H1 (cell line): ENCODE results near the gene PEX5L. TPM values are rescaled to one million over a fixed set of nuclear protein-coding genes. Genes with fewer than 3 reads are reported as not detected.

Source experiments
- ATF3 ChIP-seq: IDR thresholded peaks from 2 replicates; pipeline ENCODE4 v1.6.1; 2011; ENCODE audit warnings: low read depth, mild to moderate bottlenecking, low read length; ENCODE audit not compliant: insufficient read depth
- EGR1 ChIP-seq: IDR thresholded peaks from 2 replicates; pipeline ENCODE4 v1.6.1; 2011; ENCODE audit warnings: low read depth, low read length, borderline replicate concordance
- KDM4A ChIP-seq: IDR thresholded peaks from one replicate; pipeline ENCODE4 v1.7.1; 2012; ENCODE audit warnings: low read depth, mild to moderate bottlenecking, moderate library complexity, low read length, inconsistent platforms; ENCODE audit not compliant: severe bottlenecking
- MAX ChIP-seq: IDR thresholded peaks from 2 replicates; pipeline ENCODE4 v1.6.1; 2012; ENCODE audit warnings: inconsistent platforms
- POLR2A ChIP-seq, 2 experiments: IDR thresholded peaks; 1 replicate in 1 of 2; 2 replicates in 1 of 2; pipeline ENCODE4 v1.6.1; 2011; ENCODE audit warnings: low read depth in 2 of 2, low read length in 2 of 2, mild to moderate bottlenecking in 2 of 2; ENCODE audit errors: control extremely low read depth in 1 of 2
- SAP30 ChIP-seq: fragments of 300-600 bp; sonication (generic); IDR thresholded peaks from 2 replicates; pipeline ENCODE4 v1.7.1; 2012; ENCODE audit warnings: low read length, moderate library complexity, mild to moderate bottlenecking, inconsistent platforms; ENCODE audit not compliant: insufficient read depth, insufficient replicate concordance
- SIN3A ChIP-seq, 2 experiments: IDR thresholded peaks in 1 of 2; conservative IDR thresholded peaks in 1 of 2; 2 replicates each; pipeline ENCODE4 v1.6.1; 2011 to 2012; ENCODE audit warnings: low read length in 2 of 2, improper control_type of control experiment in 1 of 2, low read depth in 1 of 2, mild to moderate bottlenecking in 1 of 2
- SRF ChIP-seq: IDR thresholded peaks from 2 replicates; pipeline ENCODE4 v1.6.1; 2011; ENCODE audit warnings: mild to moderate bottlenecking, low read depth, low read length, moderate library complexity
- TEAD4 ChIP-seq: IDR thresholded peaks from 2 replicates; pipeline ENCODE4 v1.6.1; 2012; ENCODE audit warnings: low read depth, low read length, inconsistent platforms, mixed read lengths
- polyA plus RNA-seq, 7 experiments: library from polyadenylated mRNA; depleted of rRNA in 3 of 7; stranded (reverse) in 5 of 7; unstranded in 2 of 7; fragments of >200 nt in 5 of 7; fragments of 200-250 nt in 2 of 7; gene quantifications; 1 replicate in 5 of 7; 2 replicates in 1 of 7; 4 replicates in 1 of 7; pipeline versions ENCODE4 v1.2.1 to v1.2.3, GENCODE V29; 2011 to 2013; ENCODE audit warnings: missing spikeins in 2 of 7, mixed read lengths in 2 of 7
- total RNA-seq: library from RNA; stranded (reverse); fragmentation: NEBNext Ultra II Directional; extraction: Animal tissue kit (Norgen Biotek cat#: 25700); gene quantifications from 2 replicates; pipeline ENCODE4 v1.2.1, GENCODE V29; 2021
- TF ChIP-seq, protein P1 (sequence below): IDR thresholded peaks from 2 replicates; pipeline ENCODE4 v1.6.1; 2011; ENCODE audit warnings: low read length, improper control_type of control experiment
- TF ChIP-seq, protein P2 (sequence below): IDR thresholded peaks from 2 replicates; pipeline ENCODE4 v1.6.1; 2012; ENCODE audit warnings: inconsistent platforms

The PEX5L gene
- total and polyA plus RNA-seq, 2 of the 8 experiments (the other 6 are each of a cell fraction or from before 2014, with no cell fraction given), result 0.80 to 4.2 TPM

DNA sequence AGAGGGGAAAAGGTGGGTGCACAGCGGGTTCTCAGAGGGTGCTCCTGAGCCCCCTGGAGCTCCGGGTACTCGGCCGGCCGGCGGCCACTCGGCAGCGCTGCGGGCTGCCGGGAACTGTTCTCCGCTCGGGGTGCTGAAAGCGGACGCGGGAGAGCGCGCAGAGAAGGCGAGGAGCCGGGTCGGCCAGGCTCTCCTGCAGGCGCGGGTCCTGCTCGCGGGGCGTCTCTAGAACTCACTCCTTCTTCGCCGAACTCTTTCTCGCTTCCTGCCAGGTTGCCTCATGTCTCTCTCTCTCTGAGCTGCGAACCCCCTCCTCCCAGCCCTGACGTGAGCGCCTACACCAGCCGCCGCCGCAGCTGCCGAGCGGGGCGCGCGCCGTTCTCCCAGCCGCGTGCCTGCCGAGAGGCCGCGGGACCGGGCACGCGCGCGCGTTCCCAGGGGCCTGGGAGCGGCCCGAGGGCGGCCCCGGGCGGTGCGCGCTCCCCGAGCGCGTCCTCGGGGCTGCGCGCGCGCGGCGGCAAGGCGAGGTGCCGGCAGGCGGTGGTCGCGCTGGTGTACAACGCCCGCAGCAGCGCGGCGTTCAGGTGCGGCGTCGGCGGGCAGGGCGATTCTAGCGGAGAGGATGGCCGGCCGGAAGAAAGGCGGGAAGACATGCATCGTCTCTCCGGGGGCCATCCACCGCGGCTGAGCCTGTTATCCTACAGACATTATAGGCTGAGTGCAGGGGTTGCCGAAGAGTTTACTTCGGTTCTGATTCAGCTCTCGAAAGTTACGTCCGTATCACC is at the start of gene PEX5L (continued):
- peak; percentile 65; the same call in 1 of the 2 replicates for TF ChIP-seq MAX
- TF ChIP-seq, protein P1, sequence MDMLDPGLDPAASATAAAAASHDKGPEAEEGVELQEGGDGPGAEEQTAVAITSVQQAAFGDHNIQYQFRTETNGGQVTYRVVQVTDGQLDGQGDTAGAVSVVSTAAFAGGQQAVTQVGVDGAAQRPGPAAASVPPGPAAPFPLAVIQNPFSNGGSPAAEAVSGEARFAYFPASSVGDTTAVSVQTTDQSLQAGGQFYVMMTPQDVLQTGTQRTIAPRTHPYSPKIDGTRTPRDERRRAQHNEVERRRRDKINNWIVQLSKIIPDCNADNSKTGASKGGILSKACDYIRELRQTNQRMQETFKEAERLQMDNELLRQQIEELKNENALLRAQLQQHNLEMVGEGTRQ, result no peak
- TF ChIP-seq POLR2A (IDR thresholded peaks at IDR 0.05; ENCODE audit: control extremely low read depth in 1 of 2, low read depth in 2 of 2, low read length in 2 of 2), result peak; percentile 38 to 56; a peak in 2 of 3 replicates
- no peak for TF ChIP-seq EGR1
- no peak for TF ChIP-seq SAP30
- TF ChIP-seq SRF, result no peak
- TF ChIP-seq TEAD4, result no peak
- TF ChIP-seq ATF3, result no peak
- TF ChIP-seq, protein P2, sequence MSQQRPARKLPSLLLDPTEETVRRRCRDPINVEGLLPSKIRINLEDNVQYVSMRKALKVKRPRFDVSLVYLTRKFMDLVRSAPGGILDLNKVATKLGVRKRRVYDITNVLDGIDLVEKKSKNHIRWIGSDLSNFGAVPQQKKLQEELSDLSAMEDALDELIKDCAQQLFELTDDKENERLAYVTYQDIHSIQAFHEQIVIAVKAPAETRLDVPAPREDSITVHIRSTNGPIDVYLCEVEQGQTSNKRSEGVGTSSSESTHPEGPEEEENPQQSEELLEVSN, result peak; percentile 83
- peak; percentile 62 for TF ChIP-seq KDM4A
- peak; percentile 96 to 98 for TF ChIP-seq SIN3A (conservative IDR thresholded peaks at IDR 0.05 in 1 of 2, IDR thresholded peaks at IDR 0.05 in 1 of 2; ENCODE audit: low read depth in 1 of 2, low read length in 2 of 2)
